GM06990 (cell line): Measurements from ENCODE around the gene SLC25A42.

Experiments used
- DNase-seq: peaks from one replicate; pipeline ENCODE4 v3.0.0-alpha.2; 2011; ENCODE audit not compliant: insufficient read length; ENCODE audit errors: extremely low read depth
- H3K27me3 ChIP-seq: replicated peaks from 2 replicates; pipeline ENCODE4 v1.6.0; 2011; ENCODE audit warnings: low read length; ENCODE audit not compliant: control insufficient read depth, insufficient read depth
- H3K36me3 ChIP-seq: 2 replicates; pipeline ENCODE4 v1.5.1; 2011; ENCODE audit warnings: low read length; ENCODE audit not compliant: control insufficient read depth, insufficient read depth
- H3K4me3 ChIP-seq: replicated peaks from 2 replicates; pipeline ENCODE4 v1.5.1; 2011; ENCODE audit warnings: low read depth, mild to moderate bottlenecking, control low read depth, low read length
- TF ChIP-seq, protein P1 (sequence below): IDR thresholded peaks from 2 replicates; pipeline ENCODE4 v1.5.1; 2011; ENCODE audit warnings: low read length, control low read depth, mild to moderate bottlenecking, inconsistent platforms; ENCODE audit not compliant: insufficient read depth, poor library complexity, severe bottlenecking

Gene SLC25A42

GRCh38 chr19:19026299-19026971 lies 37.4 kb upstream of the SLC25A42 start:
- H3K36me3 ChIP-seq: peaks cover 29% of the 10 kb centered on the region

GRCh38 chr19:19027228-19027627 lies 36.6 kb upstream of the SLC25A42 start:
- DNase-seq: no peak
- TF ChIP-seq, protein P1, sequence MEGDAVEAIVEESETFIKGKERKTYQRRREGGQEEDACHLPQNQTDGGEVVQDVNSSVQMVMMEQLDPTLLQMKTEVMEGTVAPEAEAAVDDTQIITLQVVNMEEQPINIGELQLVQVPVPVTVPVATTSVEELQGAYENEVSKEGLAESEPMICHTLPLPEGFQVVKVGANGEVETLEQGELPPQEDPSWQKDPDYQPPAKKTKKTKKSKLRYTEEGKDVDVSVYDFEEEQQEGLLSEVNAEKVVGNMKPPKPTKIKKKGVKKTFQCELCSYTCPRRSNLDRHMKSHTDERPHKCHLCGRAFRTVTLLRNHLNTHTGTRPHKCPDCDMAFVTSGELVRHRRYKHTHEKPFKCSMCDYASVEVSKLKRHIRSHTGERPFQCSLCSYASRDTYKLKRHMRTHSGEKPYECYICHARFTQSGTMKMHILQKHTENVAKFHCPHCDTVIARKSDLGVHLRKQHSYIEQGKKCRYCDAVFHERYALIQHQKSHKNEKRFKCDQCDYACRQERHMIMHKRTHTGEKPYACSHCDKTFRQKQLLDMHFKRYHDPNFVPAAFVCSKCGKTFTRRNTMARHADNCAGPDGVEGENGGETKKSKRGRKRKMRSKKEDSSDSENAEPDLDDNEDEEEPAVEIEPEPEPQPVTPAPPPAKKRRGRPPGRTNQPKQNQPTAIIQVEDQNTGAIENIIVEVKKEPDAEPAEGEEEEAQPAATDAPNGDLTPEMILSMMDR: no peak
- no peaks in the 10 kb centered on the region for H3K27me3 ChIP-seq
- H3K4me3 ChIP-seq: no peak overlapping the region
- peaks cover 29% of the 10 kb centered on the region for H3K36me3 ChIP-seq

More at GRCh38 chr19:19026299-19026971, 37.4 kb upstream of the SLC25A42 start:
- DNase-seq: no peak
- no peaks in the 10 kb centered on the region for H3K27me3 ChIP-seq
- H3K4me3 ChIP-seq: no peak overlapping the region
- TF ChIP-seq, protein P1: peak; percentile 25

- TF ChIP-seq, protein P1: no peak
- H3K4me3 ChIP-seq: no peak overlapping the region
- no peaks in the 10 kb centered on the region for H3K27me3 ChIP-seq
- no peak for DNase-seq
- H3K36me3 ChIP-seq: peaks cover 27% of the 10 kb centered on the region
Measured at GRCh38 chr19:19028526-19028925, 35.3 kb upstream of the SLC25A42 start.

DNA sequence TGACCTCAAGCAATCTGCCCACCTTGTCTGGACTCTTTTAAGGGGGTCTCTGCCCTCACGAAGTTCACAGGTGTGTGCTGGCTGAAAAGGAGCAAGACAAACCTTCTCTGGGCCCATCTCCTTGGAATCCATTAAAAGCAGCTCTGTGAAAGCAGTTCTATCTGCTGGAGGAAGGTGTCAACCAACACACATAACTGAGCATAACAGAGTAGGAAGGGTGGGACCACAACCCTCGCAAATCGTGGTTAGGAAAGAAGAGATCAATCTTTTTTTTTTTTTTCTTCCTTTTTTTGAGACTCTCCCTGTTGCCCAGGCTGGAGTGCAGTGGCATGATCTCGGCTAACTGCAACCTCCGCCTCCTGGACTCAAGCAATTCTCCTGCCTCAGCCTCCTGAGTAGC lies 31.9 kb upstream of the SLC25A42 start:
- peaks cover 6% of the 10 kb centered on the region for H3K36me3 ChIP-seq

DNA sequence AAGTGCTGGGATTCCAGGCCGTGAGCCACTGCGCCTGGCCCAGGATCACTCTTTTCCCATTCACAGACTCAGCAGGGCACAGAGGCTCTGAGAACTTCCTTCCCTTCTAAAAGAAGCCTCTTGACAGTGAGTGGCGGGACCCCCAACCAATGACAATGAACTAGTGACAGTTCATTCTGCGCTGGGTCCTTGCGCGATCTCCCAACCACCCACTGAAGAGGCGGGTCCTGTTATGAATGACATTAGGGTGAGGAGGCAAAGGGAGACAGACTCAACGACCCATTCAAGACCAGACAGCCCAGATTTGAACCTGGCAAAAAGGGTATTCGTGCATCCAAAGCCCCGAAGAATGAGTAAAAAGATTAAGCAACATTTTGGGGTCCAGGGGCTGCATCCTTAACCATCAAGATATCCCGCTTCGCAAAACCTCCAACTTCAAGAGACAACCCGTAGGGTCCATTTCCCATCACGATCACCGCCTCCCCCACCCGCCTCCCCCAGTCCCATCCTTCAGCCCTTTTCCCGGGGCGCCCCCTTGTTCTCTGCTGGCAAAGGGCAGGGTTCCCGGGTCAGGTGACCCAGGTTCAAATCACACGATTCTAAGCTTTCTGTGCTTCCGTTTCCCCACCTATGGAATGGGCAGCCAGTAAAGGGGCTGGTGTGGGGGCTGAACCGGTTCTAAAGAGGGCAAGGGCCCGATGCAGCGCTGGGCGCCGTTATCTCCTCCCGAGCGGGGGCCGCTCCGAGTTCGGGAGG lies 31.2 kb upstream of the SLC25A42 start:
- Histone ChIP-seq H3K4me3 (peak overlapping the region; percentile 93), H3K27me3 (no peaks in the 10 kb centered on the region), H3K36me3 (peaks cover 6% of the 10 kb centered on the region)
- peak; percentile 73 for DNase-seq
- TF ChIP-seq, protein P1: peak; percentile 18

More for the DNA sequence above, 31.9 kb upstream of the SLC25A42 start:
- H3K27me3 ChIP-seq: no peaks in the 10 kb centered on the region
- TF ChIP-seq, protein P1: no peak
- DNase-seq: no peak
- H3K4me3 ChIP-seq: peak overlapping the region; percentile 93
